SKM-1 (cell line): ENCODE results near the gene CSRNP3.

Experiments
- DNase-seq: peaks from one replicate; lab custom pipeline; 2025; ENCODE audit not compliant: unreplicated experiment; lab: John Stamatoyannopoulos, UW

The CSRNP3 gene, protein sequence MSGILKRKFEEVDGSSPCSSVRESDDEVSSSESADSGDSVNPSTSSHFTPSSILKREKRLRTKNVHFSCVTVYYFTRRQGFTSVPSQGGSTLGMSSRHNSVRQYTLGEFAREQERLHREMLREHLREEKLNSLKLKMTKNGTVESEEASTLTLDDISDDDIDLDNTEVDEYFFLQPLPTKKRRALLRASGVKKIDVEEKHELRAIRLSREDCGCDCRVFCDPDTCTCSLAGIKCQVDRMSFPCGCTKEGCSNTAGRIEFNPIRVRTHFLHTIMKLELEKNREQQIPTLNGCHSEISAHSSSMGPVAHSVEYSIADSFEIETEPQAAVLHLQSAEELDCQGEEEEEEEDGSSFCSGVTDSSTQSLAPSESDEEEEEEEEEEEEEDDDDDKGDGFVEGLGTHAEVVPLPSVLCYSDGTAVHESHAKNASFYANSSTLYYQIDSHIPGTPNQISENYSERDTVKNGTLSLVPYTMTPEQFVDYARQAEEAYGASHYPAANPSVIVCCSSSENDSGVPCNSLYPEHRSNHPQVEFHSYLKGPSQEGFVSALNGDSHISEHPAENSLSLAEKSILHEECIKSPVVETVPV

DNA sequence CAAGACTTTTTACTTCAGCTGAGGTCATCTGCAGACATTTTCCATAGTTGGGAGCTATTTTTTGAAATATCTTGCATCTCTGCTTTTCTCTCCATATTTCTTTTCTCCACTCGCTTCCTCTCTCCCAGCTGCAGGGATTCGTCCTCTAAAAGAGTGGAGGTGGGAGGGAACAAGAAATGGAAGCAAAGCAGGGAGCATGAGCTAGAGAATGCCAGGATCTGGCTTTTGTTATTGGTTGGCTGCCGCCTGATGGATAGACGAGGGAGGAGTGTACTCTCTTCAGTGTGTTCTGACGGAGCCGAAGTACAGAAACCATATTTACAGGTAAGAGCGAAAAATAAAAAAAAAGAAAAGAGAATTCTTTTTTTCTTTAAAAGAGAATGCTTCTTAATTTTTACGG is at the start of gene CSRNP3:
CSRNP3 (plus strand) TSS at position 282 of the 400 bp plus-strand sequence. CDS start 125,368 bp downstream, outside the sequence.
- DNase-seq = no peak

- DNase-seq = no peak
These were observed 49.3 kb upstream of the CSRNP3 start for GRCh38 chr2:165420231-165420630.

DNA sequence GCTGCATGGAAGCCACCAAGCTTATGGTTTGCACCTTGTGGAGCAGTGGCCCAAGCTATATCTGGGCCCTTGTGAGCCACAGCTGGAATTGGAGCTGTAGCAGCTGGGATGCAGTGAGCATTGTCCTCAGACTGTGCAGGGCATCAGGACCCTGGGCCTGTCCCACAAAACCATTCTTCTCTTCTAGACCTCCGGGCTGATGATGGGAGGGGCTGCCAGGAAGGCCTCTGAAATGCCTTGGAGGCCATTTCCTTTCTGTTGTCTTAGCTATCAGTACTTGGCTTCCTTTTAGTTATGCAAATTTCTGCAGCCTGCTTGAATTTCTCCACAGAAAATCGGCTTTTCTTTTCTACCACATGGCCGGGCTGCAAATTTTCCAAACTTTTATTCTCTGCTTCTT is 46.4 kb upstream of the CSRNP3 start:
- no peak for DNase-seq

DNA sequence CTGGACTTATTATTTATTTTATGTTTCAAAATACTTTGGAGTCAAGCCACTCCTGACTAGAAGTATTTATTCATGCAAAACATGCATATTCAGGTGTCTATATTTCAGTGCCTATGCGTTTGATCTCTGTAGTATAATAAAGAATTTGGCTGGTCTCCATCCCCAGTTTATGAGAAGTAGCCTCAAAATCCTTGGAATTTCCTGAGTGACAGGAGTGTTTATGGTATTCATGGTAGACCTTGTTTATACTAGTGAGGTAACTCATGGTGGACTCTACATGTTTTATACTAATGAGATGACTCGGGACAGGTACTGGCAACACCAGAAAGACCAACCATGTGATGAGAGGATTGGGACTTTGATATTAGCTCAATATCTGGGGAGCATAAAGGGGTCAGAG is 43.9 kb upstream of the CSRNP3 start:
- DNase-seq = no peak

- DNase-seq = no peak
These were observed 41.8 kb upstream of the CSRNP3 start for GRCh38 chr2:165427686-165428085.

DNA sequence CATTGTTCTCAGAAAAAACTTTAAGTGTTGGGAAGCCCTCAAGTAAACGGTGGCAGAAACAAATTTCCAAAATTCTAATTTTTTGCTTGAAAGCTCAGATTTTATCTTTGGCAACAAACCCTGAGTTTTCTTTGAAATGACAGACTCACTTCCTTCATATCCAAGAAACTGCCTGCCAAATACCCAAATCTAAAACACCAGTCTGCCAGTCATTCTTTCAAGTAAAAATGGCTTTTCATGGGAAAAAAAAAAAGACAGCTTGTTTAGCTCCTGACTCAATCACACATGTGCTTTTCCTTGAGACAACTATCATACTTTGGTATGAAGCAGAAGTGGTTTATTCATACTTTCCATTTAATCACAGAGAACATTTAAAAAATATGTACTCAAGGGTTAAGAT is 40.6 kb upstream of the CSRNP3 start:
- no peak for DNase-seq

- no peak for DNase-seq
These were observed 38.5 kb upstream of the CSRNP3 start for GRCh38 chr2:165431014-165431413.

GRCh38 chr2:165432234-165432966 is 37.1 kb upstream of the CSRNP3 start:
- DNase-seq = no peak

- DNase-seq = no peak
These were observed 34.5 kb upstream of the CSRNP3 start for GRCh38 chr2:165434865-165435496.

GRCh38 chr2:165435611-165436010 is 33.9 kb upstream of the CSRNP3 start:
- DNase-seq = no peak

- DNase-seq = no peak
These were observed 32.9 kb upstream of the CSRNP3 start for GRCh38 chr2:165436559-165436958.

GRCh38 chr2:165440367-165440766 is 29.1 kb upstream of the CSRNP3 start:
- no peak for DNase-seq

GRCh38 chr2:165443511-165443910 is 26.0 kb upstream of the CSRNP3 start:
- no peak for DNase-seq

GRCh38 chr2:165448406-165448805 is 21.1 kb upstream of the CSRNP3 start:
- no peak for DNase-seq

GRCh38 chr2:165450156-165450555 is 19.3 kb upstream of the CSRNP3 start:
- DNase-seq = no peak

DNA sequence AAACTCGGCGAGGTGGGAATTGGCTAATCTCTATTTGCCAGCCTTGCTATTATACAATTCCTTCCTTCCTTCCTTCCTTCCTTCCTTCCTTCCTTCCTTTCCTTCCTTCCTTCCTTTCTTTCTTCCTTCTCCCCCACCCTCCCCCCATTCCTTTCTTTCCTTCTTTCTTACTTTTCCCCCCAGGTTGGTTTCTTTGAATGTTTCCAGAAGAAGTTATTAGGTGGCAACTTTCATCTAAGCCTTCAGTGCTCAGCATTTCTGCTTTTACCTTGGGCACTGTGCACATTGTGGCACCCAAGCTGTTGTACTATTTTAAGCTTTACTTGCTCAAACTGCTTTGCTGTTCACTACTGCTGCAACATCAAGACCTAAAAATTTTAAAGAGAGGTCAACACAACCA is 17.2 kb upstream of the CSRNP3 start:
- no peak for DNase-seq

- DNase-seq = no peak
These were observed 15.9 kb upstream of the CSRNP3 start for GRCh38 chr2:165453561-165454094.

- no peak for DNase-seq
These were observed 14.6 kb upstream of the CSRNP3 start for GRCh38 chr2:165454905-165455304.

- DNase-seq = no peak
These were observed 13.5 kb upstream of the CSRNP3 start for GRCh38 chr2:165456027-165456426.

- DNase-seq = no peak
These were observed 7.1 kb upstream of the CSRNP3 start for GRCh38 chr2:165462443-165462842.

GRCh38 chr2:165466386-165466785 is 3.1 kb upstream of the CSRNP3 start:
- no peak for DNase-seq
